Neuronal stem cell (in vitro differentiated cells): Measurements from ENCODE around the gene ARHGEF9.

Experiments used
- DNase-seq: peaks from one replicate; pipeline ENCODE4 v3.0.0-alpha.2; 2013; ENCODE audit warnings: low spot score
- H2AFZ ChIP-seq: one replicate; pipeline ENCODE4 v1.6.1; 2013; ENCODE audit warnings: mild to moderate bottlenecking, low read length, inconsistent platforms
- H2AK5ac ChIP-seq: 2 replicates; pipeline ENCODE4 v1.6.1; 2013; ENCODE audit warnings: low read depth, mild to moderate bottlenecking, inconsistent platforms, low read length, moderate library complexity, mixed read lengths
- H2BK120ac ChIP-seq: 2 replicates; pipeline ENCODE4 v1.6.1; 2013; ENCODE audit warnings: low read depth, mild to moderate bottlenecking, inconsistent platforms, low read length, moderate library complexity, mixed read lengths
- H2BK12ac ChIP-seq: one replicate; pipeline ENCODE4 v1.6.1; 2013; ENCODE audit warnings: low read length, inconsistent platforms
- H2BK15ac ChIP-seq: 2 replicates; pipeline ENCODE4 v1.6.1; 2013; ENCODE audit warnings: mild to moderate bottlenecking, low read length, inconsistent platforms, mixed read lengths
- H2BK5ac ChIP-seq: one replicate; pipeline ENCODE4 v1.6.1; 2013; ENCODE audit warnings: inconsistent platforms, mild to moderate bottlenecking, low read length, moderate library complexity
- H3K14ac ChIP-seq: one replicate; pipeline ENCODE4 v1.6.1; 2013; ENCODE audit warnings: low read length, inconsistent platforms
- H3K18ac ChIP-seq: 2 replicates; pipeline ENCODE4 v1.6.1; 2013; ENCODE audit warnings: low read length, inconsistent platforms
- H3K23ac ChIP-seq: 2 replicates; pipeline ENCODE4 v1.6.1; 2013; ENCODE audit warnings: low read depth, mild to moderate bottlenecking, mixed read lengths, low read length, inconsistent platforms; ENCODE audit not compliant: poor library complexity
- H3K27ac ChIP-seq: replicated peaks from 3 replicates; pipeline ENCODE4 v1.5.1; 2013; ENCODE audit warnings: low read length, inconsistent platforms
- H3K27me3 ChIP-seq, 3 experiments: 2 replicates each; pipeline ENCODE4 v1.6.1; 2013; ENCODE audit warnings: low read length in 3 of 3, mild to moderate bottlenecking in 2 of 3, inconsistent platforms in 1 of 3, low read depth in 1 of 3, mixed read lengths in 1 of 3, moderate library complexity in 1 of 3; ENCODE audit not compliant: control insufficient read depth in 3 of 3, insufficient read depth in 3 of 3
- H3K36me3 ChIP-seq, 2 donors: replicated peaks in 1 of 2; 2 replicates each; pipeline ENCODE4 v1.6.1; 2013; ENCODE audit warnings: low read length in 2 of 2; ENCODE audit not compliant: control insufficient read depth in 2 of 2, insufficient read depth in 2 of 2
- H3K4ac ChIP-seq: 2 replicates; pipeline ENCODE4 v1.6.1; 2013; ENCODE audit warnings: inconsistent platforms, mild to moderate bottlenecking, low read length, moderate library complexity
- H3K4me1 ChIP-seq, 2 donors: 1 replicate in 1 of 2; 2 replicates in 1 of 2; pipeline ENCODE4 v1.6.1; 2013; ENCODE audit warnings: low read length in 2 of 2, low read depth in 1 of 2; ENCODE audit not compliant: control insufficient read depth in 2 of 2, insufficient read depth in 1 of 2
- H3K4me2 ChIP-seq: one replicate; pipeline ENCODE4 v1.6.1; 2013; ENCODE audit warnings: mild to moderate bottlenecking, low read length, inconsistent platforms; ENCODE audit not compliant: insufficient read depth, poor library complexity, severe bottlenecking
- H3K4me3 ChIP-seq, 2 donors: 2 replicates each; pipeline ENCODE4 v1.5.1; 2013; ENCODE audit warnings: low read length in 2 of 2, mild to moderate bottlenecking in 2 of 2, inconsistent platforms in 1 of 2, moderate library complexity in 1 of 2
- H3K79me1 ChIP-seq: one replicate; pipeline ENCODE4 v1.6.1; 2013; ENCODE audit warnings: low read depth, mild to moderate bottlenecking, inconsistent platforms, low read length, moderate library complexity
- H3K9ac ChIP-seq: one replicate; pipeline ENCODE4 v1.6.1; 2013; ENCODE audit warnings: mild to moderate bottlenecking, low read depth, low read length, inconsistent platforms; ENCODE audit not compliant: poor library complexity
- H3K9me3 ChIP-seq, 2 donors: replicated peaks in 1 of 2; 2 replicates each; pipeline versions ENCODE3 to v1.6.1; 2013; ENCODE audit warnings: low read length in 2 of 2, mild to moderate bottlenecking in 2 of 2, inconsistent platforms in 1 of 2, low read depth in 1 of 2, mixed read lengths in 1 of 2, moderate library complexity in 1 of 2; ENCODE audit not compliant: control insufficient read depth in 2 of 2, insufficient read depth in 1 of 2
- H4K8ac ChIP-seq: one replicate; pipeline ENCODE4 v1.6.1; 2013; ENCODE audit warnings: low read depth, mild to moderate bottlenecking, inconsistent platforms, low read length, moderate library complexity
- H4K91ac ChIP-seq: one replicate; pipeline ENCODE4 v1.6.1; 2013; ENCODE audit warnings: low read length, low read depth, mild to moderate bottlenecking, inconsistent platforms; ENCODE audit not compliant: poor library complexity
- WGBS, 2 donors: extraction: QIAGEN DNeasy Blood & Tissue Kit; methylation state at CpG; one replicate each; pipeline ENCODE4 v1.1.7; 2013; ENCODE audit warnings: missing lambda C conversion rate in 2 of 2, mixed read lengths in 1 of 2; ENCODE audit not compliant: insufficient read length in 2 of 2, insufficient replicate concordance in 1 of 2; ENCODE audit errors: extremely low coverage in 2 of 2; 5-methylcytosine and 5-hydroxymethylcytosine counted together

ARHGEF9 gene

GRCh38 chrX:63675716-63676115 is 109.3 kb downstream of the ARHGEF9 start:
- no peak overlapping the region for H3K14ac ChIP-seq
- no peak overlapping the region for H2AK5ac ChIP-seq
- WGBS, 2 donors = no CpG with 5 or more reads among the region's 2 CpGs
- no peak overlapping the region for H3K27ac ChIP-seq
- no peak overlapping the region for H4K91ac ChIP-seq
- no peak overlapping the region for H3K4ac ChIP-seq
- no peak overlapping the region for H3K9ac ChIP-seq
- H3K79me1 ChIP-seq = no peaks in the 10 kb centered on the region
- H3K23ac ChIP-seq = no peak overlapping the region
- H3K4me1 ChIP-seq = no peaks in the 10 kb centered on the region
- no peak overlapping the region for H2BK12ac ChIP-seq
- H2BK120ac ChIP-seq = no peak overlapping the region
- no peak overlapping the region for H4K8ac ChIP-seq
- H3K4me3 ChIP-seq = no peak overlapping the region
- DNase-seq = no peak
- no peak overlapping the region for H2BK15ac ChIP-seq
- H3K9me3 ChIP-seq = no peaks in the 10 kb centered on the region
- H2AFZ ChIP-seq = no peak overlapping the region
- H3K4me2 ChIP-seq = no peak overlapping the region
- H2BK5ac ChIP-seq = no peak overlapping the region
- peaks cover 18 to 68% of the 10 kb centered on the region in 2 donors for H3K36me3 ChIP-seq
- no peak overlapping the region for H3K18ac ChIP-seq
- no peaks in the 10 kb centered on the region for H3K27me3 ChIP-seq

GRCh38 chrX:63673896-63674295 is 111.1 kb downstream of the ARHGEF9 start:
- H3K18ac ChIP-seq = no peak overlapping the region
- H3K4me1 ChIP-seq = no peaks in the 10 kb centered on the region
- no peak overlapping the region for H2BK120ac ChIP-seq
- no peak overlapping the region for H2BK15ac ChIP-seq
- H2BK12ac ChIP-seq = no peak overlapping the region
- H3K4me3 ChIP-seq = no peak overlapping the region
- no peaks in the 10 kb centered on the region for H3K79me1 ChIP-seq
- no peak overlapping the region for H3K14ac ChIP-seq
- no peak overlapping the region for H3K4ac ChIP-seq
- H3K4me2 ChIP-seq = no peak overlapping the region
- no peaks in the 10 kb centered on the region for H3K27me3 ChIP-seq
- H3K9me3 ChIP-seq = no peaks in the 10 kb centered on the region
- no peak overlapping the region for H4K8ac ChIP-seq
- H3K36me3 ChIP-seq = peaks cover 20 to 84% of the 10 kb centered on the region in 2 donors
- no peak overlapping the region for H3K23ac ChIP-seq
- H3K27ac ChIP-seq = no peak overlapping the region
- DNase-seq = no peak
- H2AK5ac ChIP-seq = no peak overlapping the region
- H2AFZ ChIP-seq = no peak overlapping the region
- H2BK5ac ChIP-seq = no peak overlapping the region
- no peak overlapping the region for H4K91ac ChIP-seq
- no CpG with 5 or more reads among the region's 4 CpGs for WGBS, 2 donors
- no peak overlapping the region for H3K9ac ChIP-seq

GRCh38 chrX:63664741-63665140 is 120.3 kb downstream of the ARHGEF9 start:
- Histone ChIP-seq H4K91ac (no peak overlapping the region), H3K4me2 (no peak overlapping the region), H3K23ac (no peak overlapping the region), H3K4ac (no peak overlapping the region), H2BK15ac (no peak overlapping the region), H3K79me1 (no peaks in the 10 kb centered on the region), H3K4me1 (no peaks in the 10 kb centered on the region), H3K36me3 (peaks cover 8 to 75% of the 10 kb centered on the region in 2 donors), H3K9ac (no peak overlapping the region), H2BK12ac (no peak overlapping the region), H2BK120ac (no peak overlapping the region), H3K27ac (no peak overlapping the region), H2BK5ac (no peak overlapping the region), H3K14ac (no peak overlapping the region), H2AFZ (no peak overlapping the region), H3K18ac (no peak overlapping the region), H2AK5ac (no peak overlapping the region), H4K8ac (no peak overlapping the region), H3K9me3 (no peaks in the 10 kb centered on the region), H3K27me3 (no peaks in the 10 kb centered on the region), H3K4me3 (no peak overlapping the region)
- no peak for DNase-seq

DNA sequence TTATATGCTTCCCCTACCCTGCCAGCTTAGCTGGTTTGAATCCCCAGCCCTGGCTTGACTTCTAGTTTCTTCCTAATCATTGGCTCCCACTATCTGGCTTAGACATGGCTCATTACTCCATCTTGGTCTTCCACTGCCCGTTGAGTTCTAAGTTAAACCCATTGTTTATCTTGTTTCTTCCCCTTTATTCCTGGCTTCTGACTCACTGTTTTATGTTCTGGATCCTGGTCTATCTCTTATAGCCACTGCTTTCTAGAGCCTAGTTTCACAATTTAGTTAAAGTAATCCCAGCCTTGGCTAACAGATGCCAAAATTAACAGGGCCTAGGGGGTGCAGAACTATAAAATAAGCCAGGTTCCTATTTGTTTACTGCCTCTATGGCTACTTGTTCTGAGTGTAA is 120.9 kb downstream of the ARHGEF9 start:
- Histone ChIP-seq H3K4me3 (no peak overlapping the region), H3K4me2 (no peak overlapping the region), H3K4ac (no peak overlapping the region), H2BK5ac (no peak overlapping the region), H3K23ac (no peak overlapping the region), H4K8ac (no peak overlapping the region), H3K18ac (no peak overlapping the region), H2BK15ac (no peak overlapping the region), H3K27me3 (no peaks in the 10 kb centered on the region), H2AFZ (no peak overlapping the region), H2BK12ac (no peak overlapping the region), H3K79me1 (no peaks in the 10 kb centered on the region), H3K36me3 (peaks cover 5 to 71% of the 10 kb centered on the region in 2 donors), H3K14ac (no peak overlapping the region), H3K4me1 (no peaks in the 10 kb centered on the region), H4K91ac (no peak overlapping the region), H3K9me3 (no peaks in the 10 kb centered on the region), H3K27ac (no peak overlapping the region), H2BK120ac (no peak overlapping the region), H2AK5ac (no peak overlapping the region), H3K9ac (no peak overlapping the region)
- DNase-seq = no peak
- no CpG with 5 or more reads among the region's 1 CpG for WGBS, 2 donors
